Stimulated activated CD4-positive, alpha-beta T cell treated with anti-CD3 and anti-CD28 coated beads, Interleukin-4, amount 100 ng/mL, for 48 hours (primary cell): Measurements from ENCODE around the gene IPPK.

Experiments used
- DNase-seq, 2 donors: peaks; one replicate each; pipeline ENCODE4 v3.0.0-alpha.2; 2020; ENCODE audit warnings: low read depth in 2 of 2

Gene IPPK

GRCh38 chr9:92614763-92615461 is 55.0 kb downstream of the IPPK start:
- DNase-seq: no peak

GRCh38 chr9:92614123-92614510 is 55.8 kb downstream of the IPPK start:
- DNase-seq: no peak

- no peak for DNase-seq
Observed at GRCh38 chr9:92613268-92614122, 56.4 kb downstream of the IPPK start.

DNA sequence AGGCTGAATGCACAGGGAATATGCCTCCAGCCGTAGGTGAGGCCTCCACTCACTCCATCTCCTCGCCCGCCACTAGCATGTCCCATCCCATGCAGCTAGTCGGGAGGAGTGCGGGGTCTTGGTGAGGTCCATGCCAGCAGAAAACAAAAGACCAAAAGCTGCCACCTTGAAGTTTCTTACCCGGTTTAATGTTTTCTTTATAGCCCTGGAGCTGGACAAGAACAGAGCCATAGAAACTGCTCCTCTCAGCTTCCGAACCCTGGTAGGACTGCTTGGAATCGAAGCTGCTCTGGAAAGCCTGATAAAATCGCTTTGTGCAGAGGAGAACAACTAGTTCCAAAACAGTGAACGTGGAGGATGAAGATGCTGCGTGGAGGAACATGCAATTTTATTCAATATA is 57.1 kb downstream of the IPPK start:
- no peak for DNase-seq

DNA sequence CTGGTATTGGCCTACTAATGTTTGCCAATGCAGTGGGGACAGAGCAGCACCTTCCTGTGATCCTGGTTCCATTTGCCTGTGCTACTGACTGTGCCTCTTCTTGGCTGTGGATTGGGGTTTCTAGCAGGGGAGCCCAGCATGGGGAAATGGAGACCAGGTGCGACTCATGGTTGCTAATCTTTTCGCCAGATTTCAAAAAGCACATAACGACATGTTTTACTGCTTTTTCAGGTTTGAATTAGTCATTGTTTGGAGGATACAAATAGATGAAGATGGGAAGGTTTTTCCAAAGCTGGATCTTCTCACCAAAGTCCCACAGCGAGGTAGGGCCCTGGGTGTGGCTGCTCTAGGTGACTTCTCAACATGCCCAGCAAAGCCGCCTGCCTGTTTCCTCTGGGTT is 57.6 kb downstream of the IPPK start:
- no peak for DNase-seq

- no peak for DNase-seq
Observed at GRCh38 chr9:92611621-92612285, 58.2 kb downstream of the IPPK start.

DNA sequence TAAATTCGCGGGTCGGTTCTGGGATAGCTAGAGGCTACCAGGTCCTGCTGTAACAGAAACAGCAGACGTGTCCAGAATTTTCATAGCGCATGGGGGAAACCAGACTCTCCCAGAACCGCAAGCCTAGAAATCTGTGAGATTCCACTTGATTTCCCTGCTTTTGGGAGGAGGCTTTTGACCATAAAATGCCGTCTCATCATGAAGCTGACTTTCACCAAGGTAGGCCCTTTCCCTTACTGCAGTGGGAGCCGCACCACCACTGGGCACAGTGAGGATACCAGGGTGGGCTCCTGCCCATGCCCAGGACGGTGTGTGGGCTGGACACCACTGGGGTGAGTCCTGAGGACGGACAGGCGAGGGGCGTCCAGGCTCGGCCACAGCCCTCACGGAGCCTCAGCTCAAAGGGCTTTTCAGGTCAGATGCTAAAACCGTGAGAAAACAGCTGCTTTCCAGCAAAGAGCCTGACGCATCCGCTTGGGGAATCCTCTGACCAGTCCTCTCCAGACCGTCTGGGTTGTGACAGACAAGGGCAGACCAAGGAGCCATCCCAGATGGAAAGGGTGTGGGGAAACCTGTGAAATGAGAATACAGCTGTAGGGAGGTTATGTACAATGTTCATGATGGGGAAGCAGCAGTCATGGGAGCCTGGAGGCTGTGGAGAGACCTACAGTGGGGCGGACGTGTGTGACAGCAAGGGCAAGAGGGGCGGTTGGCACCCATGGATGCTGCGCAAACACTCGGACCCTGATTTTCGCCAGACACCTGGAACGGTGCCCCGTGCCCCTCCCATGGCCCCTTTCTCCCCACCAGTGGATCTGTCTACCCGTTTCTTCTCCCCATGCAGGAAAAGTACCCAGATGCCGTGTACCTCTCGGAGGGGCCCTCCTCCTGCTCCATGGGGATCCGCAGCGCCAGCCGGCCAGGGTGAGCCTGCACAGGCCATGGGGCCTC is 59.2 kb downstream of the IPPK start:
- DNase-seq: no peak

DNA sequence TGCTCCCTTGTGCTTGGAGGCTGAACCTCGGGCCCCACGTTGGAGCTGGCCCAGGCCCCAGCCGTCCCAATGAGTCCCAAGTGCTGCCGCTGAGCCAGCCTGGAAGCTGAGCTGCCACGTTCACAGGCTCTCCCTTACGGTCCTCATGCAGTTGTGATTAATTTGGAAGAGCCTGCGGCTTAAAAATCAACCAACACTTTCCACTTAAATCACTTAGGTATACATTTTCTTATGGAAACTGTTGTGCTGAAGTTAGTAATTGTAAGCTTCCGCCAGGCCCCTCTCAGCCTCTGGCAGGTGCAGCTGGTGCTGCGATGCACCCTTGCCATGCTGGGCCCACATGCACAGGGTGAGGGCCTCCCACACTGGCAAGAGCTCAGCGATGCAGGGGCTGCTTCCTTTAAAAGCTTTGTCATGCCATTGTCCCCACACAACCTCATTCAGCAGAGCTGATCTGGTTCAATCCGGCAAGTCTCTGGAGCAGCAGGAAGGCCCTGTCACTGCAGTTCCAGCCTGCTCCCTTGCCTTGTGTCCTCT is 61.0 kb downstream of the IPPK start:
- no peak for DNase-seq

DNA sequence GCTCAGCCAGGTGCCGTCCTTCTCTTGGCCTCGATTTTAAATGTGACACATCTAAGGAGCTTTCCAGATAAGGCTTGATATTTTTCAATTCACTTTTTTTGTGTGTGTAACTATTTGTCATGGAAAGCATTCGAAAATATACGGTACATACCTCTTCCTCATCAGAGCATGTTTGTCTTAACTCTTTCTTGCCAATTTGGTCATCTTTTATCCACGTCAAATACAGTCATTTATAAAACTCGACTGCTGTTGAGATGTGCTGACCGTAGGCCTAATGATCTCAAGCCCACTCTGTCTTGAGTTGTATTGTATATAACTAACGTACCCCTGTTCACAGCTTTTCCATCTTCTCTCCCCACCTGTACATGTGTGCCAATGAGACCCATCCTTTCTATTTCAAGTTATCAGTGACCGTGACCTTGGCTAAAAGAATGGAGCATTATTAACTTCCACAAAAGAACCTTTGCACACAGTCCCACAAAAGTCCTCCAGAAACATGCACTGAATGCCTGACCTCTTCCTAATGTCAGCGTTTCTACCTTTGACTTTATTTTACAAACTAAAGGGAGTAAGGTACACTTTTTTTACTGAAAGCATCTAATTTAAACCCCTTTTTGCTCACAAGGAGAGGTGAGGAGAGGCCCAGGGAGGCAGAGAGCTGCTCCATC is 61.6 kb downstream of the IPPK start:
- DNase-seq: no peak

DNA sequence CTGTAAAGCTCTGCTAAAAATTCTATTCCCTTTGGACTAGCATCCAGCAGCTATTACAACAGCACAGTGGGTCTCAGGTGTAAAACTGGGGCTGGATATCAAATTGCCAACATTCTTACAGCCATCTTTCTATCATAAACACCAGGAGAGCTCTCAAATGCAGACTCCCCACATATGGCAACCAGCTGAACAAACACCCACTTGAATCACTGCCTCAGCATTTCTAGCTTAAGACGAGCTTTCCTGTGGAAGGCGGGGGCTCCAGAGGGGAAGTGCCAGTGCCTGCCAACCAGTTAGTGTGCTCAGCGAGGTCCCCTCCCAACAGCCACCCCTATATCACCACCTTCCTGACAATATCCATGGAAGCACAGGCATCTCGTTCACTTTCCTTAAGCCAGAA is 62.2 kb downstream of the IPPK start:
- no peak for DNase-seq

DNA sequence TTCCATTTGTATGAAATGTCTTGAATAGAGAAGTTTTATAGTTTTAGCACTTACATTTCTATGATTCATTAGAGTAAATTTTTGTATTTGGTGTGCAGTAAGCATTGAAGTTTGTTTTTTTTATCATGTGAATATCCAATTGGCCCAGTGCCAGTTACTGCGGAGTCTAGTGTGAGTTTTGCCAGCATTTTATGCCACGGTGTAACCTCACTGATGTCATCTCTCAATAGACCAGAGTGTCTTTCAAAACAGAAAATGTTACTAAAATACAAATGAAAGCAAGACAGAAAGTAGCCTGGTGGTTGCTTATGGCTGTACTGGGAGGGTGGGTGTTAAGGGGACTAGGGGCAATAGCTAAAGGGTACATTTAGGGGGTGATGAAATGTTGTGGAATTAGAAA is 62.8 kb downstream of the IPPK start:
- DNase-seq: no peak

GRCh38 chr9:92605224-92605623 is 64.7 kb downstream of the IPPK start:
- DNase-seq: no peak

DNA sequence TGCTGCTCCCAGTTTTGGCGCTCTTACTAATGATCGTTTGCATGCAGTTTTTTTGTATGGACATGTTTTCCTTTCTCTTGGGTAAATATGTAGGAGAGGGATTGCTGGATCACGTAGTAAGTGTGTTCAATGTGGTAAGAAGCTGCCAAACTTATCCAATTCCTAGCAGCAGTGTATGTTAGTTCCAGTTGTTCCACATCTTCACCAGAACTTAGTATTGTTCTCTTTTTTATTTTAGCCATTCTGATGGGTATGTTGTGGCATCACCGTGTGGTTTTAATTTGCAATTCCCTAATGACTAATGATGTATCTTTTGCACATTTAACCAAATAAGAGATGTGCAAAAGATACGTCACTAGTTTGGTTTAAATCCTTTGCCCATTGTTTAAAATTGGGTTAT is 65.9 kb downstream of the IPPK start:
- DNase-seq: no peak

DNA sequence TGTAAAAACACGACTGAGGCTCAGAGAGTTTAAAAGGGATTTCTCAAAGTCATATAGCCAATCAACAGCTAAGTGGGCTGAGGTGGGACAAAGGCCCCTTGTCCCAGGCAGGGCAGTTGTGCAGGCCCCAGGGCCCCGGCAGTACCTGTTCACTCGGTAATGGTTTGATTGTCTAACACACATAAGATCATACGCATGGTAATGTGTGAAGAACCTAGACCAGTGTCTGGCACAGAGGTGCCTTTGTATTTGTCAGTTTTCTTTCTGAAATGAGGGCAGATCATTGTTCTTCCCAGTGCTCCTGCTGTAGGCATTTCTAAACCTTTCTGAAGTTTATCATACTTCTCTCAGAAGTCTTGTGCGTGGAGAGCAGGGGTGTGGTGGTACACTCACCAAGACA is 66.8 kb downstream of the IPPK start:
- no peak for DNase-seq

DNA sequence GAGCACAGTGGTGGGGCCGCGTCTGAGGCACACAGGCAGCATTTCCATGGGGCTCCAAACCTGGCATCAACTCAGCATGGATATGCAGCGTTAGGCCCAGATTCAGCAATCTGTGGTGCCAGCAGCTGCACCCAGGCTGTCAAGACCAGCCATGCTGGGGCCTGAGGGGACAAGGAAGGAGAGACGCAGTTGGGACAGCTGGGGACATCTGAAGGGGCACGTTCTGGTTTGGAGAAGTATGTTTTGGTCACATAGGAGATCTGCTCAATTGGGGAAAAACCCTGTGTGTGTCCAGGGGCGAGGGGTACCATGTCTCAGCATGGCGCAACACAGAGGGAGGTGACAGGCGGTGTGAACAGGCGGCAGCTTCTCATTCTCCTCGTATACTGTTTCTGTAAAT is 67.5 kb downstream of the IPPK start:
- DNase-seq: no peak

- no peak for DNase-seq
Observed at GRCh38 chr9:92601451-92601850, 68.5 kb downstream of the IPPK start.

GRCh38 chr9:92600462-92601261 is 69.3 kb downstream of the IPPK start:
- DNase-seq: no peak

GRCh38 chr9:92599938-92600461 is 69.9 kb downstream of the IPPK start:
- no peak for DNase-seq

GRCh38 chr9:92598382-92598781 is 71.5 kb downstream of the IPPK start:
- DNase-seq: no peak

DNA sequence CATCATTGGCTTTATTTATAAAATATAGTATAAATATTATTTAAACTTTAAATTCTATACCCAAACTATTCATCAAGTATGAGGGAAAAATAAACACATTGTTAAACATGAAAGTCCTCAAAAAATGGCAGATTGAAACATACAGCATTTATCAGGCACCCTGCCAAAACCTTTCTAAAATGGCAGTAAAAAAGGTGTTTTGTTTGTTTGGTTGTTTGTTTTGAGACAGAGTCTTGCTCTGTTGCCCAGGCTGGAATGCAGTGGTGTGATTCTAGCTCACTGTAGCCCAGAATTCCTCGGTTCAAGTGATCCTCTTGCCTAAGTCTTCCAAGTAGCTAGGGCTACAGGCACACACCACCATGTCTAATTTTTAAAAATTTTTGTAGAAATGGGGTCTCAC is 74.0 kb downstream of the IPPK start:
- DNase-seq: no peak
